ENCODE measurements around the gene NT5M. TPM values are rescaled to one million over a fixed set of nuclear protein-coding genes. Genes with fewer than 3 reads are reported as not detected.

Gene NT5M
- total RNA-seq, 1 donor from 2014 or later = 8.2 TPM

DNA sequence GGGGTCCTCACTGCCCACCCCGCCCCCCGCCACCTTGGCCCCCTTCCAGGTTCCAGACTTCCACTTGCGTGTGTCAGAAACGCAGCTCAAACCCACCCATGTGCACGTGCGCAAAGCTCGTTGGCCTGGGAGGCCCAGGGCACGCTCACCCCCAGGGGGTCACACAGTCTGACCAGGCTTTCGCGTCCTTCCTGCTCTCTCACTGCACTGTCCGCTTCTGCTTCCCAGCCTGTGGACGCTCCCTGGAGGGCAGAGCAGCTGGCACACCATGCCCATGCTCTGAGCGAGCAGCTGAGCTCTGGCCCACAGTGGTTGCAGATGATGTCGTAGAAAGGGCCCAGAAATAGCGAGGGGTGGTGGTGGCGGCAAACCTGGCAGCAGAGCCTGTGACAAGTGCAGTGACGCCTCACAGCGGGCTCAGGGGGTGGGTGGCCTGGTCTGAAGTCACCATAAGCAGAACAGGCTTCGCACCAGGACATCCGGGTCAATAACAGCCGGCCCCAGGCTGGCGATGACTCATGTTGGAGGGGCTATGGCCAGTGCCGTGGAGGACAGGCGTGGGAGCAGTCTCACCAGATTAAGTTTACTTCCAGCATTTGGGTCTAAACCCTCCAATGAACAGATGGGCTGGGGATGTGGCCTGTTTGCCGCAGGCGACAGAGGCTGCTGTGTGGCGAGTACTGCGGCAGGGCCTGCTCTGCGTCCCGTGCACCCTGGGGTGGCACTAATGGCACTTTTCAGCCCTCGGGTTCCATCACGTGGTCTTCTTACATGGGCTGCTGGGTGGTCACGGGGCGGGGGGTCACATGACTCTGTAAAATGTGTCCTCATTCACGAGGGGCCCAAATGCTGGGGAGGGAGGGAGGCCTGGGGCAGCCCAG lies 49.0 kb downstream of the NT5M start:
- peaks cover 18% of the 10 kb centered on the region for H3K4me1 Mint-ChIP-seq (ENCODE audit: low read depth, unreplicated experiment)
- no peak overlapping the region for H3K4me3 Mint-ChIP-seq (ENCODE audit: unreplicated experiment)
- DNase-seq = peak; percentile 69
- TF ChIP-seq, protein P1, sequence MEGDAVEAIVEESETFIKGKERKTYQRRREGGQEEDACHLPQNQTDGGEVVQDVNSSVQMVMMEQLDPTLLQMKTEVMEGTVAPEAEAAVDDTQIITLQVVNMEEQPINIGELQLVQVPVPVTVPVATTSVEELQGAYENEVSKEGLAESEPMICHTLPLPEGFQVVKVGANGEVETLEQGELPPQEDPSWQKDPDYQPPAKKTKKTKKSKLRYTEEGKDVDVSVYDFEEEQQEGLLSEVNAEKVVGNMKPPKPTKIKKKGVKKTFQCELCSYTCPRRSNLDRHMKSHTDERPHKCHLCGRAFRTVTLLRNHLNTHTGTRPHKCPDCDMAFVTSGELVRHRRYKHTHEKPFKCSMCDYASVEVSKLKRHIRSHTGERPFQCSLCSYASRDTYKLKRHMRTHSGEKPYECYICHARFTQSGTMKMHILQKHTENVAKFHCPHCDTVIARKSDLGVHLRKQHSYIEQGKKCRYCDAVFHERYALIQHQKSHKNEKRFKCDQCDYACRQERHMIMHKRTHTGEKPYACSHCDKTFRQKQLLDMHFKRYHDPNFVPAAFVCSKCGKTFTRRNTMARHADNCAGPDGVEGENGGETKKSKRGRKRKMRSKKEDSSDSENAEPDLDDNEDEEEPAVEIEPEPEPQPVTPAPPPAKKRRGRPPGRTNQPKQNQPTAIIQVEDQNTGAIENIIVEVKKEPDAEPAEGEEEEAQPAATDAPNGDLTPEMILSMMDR (IDR thresholded peaks at IDR 0.05; ENCODE audit: partially characterized antibody, unreplicated experiment) = no peak
- H3K36me3 Mint-ChIP-seq (ENCODE audit: unreplicated experiment) = no peaks in the 10 kb centered on the region
- peaks cover 6% of the 10 kb centered on the region for H3K27me3 Mint-ChIP-seq (ENCODE audit: unreplicated experiment)
- H3K27ac Mint-ChIP-seq (ENCODE audit: unreplicated experiment) = peak overlapping the region; percentile 17
- no peaks in the 10 kb centered on the region for H3K9me3 Mint-ChIP-seq (ENCODE audit: unreplicated experiment)

DNA sequence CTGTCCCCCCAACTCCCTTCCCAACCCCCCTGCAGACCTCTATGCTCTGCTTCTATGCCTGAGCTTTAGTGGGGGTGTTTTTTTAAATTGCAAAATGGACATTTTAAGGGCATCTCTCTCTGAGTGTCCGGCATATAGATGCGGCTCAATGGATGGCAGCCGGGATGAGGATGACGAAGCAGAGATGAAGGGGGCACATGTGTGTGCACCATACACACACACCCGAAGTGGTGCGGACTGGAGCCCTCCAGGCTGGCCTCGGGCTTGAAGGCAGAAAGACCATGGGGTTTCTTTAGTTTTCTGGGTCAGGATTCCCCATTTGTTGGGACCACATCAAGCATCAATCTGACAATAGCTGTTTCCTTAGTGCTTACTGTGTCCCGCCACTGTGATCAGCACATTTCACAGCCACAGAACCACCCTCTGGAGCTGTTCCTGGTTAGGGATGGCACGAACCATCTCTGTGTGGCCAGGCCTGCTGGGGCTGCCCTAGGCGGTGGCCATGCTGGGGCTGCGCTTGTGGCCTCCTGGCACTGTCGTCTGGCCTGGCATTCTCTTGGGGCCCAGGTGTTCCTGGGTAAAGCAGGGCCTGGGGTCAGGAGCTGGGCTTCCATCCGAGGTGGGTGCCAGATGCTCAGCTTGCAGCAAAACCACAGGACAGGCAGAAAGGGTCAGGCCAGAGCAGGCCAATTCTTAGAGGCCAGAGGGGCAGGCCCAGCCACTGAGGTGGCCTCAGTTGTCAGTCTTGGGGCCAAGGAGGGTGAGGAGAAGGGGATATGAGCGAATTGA lies 49.9 kb downstream of the NT5M start:
- no peak overlapping the region for H3K4me3 Mint-ChIP-seq (ENCODE audit: unreplicated experiment)
- H3K27ac Mint-ChIP-seq (ENCODE audit: unreplicated experiment) = no peak overlapping the region

DNA sequence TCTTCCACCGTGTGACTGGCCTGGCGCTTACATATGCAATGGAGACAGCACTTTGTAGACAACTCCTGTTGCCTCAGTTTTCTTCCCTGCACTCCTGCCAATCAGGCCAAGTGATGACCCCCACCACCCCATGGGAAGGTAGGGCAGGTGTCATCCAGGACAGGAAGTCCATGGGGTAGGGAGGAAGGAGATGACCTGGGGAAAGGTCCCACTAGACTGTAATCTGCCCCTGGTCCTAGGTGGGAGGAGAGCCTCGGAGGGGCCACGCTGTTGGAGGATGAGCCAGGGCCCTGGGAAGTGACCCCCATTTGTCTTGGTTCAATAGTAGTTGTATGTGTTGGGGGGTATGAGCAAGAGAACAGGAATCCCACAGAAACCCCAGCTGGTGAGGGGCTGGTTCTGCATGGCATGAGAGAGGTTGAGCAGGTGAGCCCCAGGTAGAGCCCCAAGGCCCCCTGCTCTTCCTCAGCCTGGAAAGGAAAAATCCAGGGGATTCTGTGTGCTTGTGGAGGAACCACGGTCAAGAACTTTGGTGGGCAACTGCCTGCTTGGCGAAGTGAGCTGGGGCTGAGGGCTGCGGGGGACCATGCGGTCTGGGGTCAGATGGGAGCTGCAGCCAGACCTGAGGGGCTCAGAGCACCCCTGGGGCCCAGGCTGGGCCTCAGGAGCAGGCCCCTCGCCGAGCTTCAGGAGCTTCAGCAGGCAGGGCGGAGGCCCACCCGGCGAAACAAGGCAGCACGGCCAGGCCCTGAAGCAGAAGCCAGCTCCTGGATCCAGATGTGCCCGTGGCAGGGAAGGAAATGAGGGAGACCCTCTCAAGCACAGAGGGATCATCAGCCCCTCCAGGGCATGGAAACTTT lies 50.7 kb downstream of the NT5M start:
- peaks cover 18% of the 10 kb centered on the region for H3K4me1 Mint-ChIP-seq (ENCODE audit: low read depth, unreplicated experiment)
- H3K27me3 Mint-ChIP-seq (ENCODE audit: unreplicated experiment) = peaks cover 6% of the 10 kb centered on the region
- no peak for DNase-seq
- peaks cover 5% of the 10 kb centered on the region for H3K9me3 Mint-ChIP-seq (ENCODE audit: unreplicated experiment)
- H3K36me3 Mint-ChIP-seq (ENCODE audit: unreplicated experiment) = peaks cover 5% of the 10 kb centered on the region
- H3K27ac Mint-ChIP-seq (ENCODE audit: unreplicated experiment) = no peak overlapping the region
- TF ChIP-seq, protein P1 (IDR thresholded peaks at IDR 0.05; ENCODE audit: partially characterized antibody, unreplicated experiment) = no peak
- H3K4me3 Mint-ChIP-seq (ENCODE audit: unreplicated experiment) = no peak overlapping the region

More for the DNA sequence above, 49.9 kb downstream of the NT5M start:
- TF ChIP-seq, protein P1 (IDR thresholded peaks at IDR 0.05; ENCODE audit: partially characterized antibody, unreplicated experiment) = no peak
- Mint-ChIP-seq H3K9me3 (ENCODE audit: unreplicated experiment) (no peaks in the 10 kb centered on the region), H3K36me3 (ENCODE audit: unreplicated experiment) (no peaks in the 10 kb centered on the region), H3K27me3 (ENCODE audit: unreplicated experiment) (peaks cover 6% of the 10 kb centered on the region), H3K4me1 (ENCODE audit: low read depth, unreplicated experiment) (peaks cover 18% of the 10 kb centered on the region)
- DNase-seq = no peak

DNA sequence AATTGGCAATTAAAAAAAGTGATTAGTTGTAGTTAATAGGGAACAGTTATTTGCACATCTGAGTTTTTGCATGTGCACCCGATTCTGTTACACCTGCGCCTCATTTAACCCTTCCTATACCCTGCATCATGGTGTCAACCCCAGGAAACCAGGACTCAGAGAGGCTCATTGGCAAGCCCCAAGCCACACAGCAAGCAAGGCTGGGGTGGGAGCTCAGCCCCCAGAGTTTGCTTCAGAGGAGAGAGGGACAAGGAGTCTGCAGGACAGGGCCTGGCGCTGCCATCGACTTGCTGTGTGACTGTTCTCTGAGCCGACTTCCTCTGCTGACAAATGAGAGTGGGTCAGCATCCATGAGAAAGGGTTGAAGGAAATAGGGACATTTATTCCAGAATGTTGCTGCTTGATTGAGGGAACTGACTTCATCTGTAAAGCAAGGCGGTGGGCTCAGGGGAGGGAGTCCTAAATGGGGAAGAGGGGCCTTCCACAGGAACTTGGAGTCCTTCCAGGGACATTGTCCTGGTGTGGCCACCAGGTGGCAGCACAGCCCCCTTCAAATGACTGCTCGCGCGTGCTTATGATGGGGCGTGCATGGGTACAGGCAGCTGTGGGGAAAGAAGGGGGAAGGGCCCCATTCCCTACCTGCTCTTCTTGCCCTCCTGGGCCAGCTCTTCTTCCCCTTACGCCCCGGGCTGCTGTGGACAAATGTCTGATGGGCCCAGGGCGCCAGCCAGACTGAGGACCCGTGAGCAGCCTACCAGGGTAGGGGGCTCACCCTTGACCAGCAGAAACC lies 51.6 kb downstream of the NT5M start:
- Mint-ChIP-seq H3K27ac (ENCODE audit: unreplicated experiment) (no peak overlapping the region), H3K27me3 (ENCODE audit: unreplicated experiment) (peaks cover 9% of the 10 kb centered on the region), H3K9me3 (ENCODE audit: unreplicated experiment) (peaks cover 5% of the 10 kb centered on the region), H3K36me3 (ENCODE audit: unreplicated experiment) (peaks cover 14% of the 10 kb centered on the region), H3K4me3 (ENCODE audit: unreplicated experiment) (no peak overlapping the region), H3K4me1 (ENCODE audit: low read depth, unreplicated experiment) (peaks cover 18% of the 10 kb centered on the region)
- peak; percentile 86 for DNase-seq
- TF ChIP-seq, protein P1 (IDR thresholded peaks at IDR 0.05; ENCODE audit: partially characterized antibody, unreplicated experiment) = peak; percentile 96
